ENCODE data around the gene GLCE. TPM values are rescaled to one million over a fixed set of nuclear protein-coding genes. Genes with fewer than 3 reads are reported as not detected.

Gene GLCE
- total RNA-seq, 1 experiment from 2014 or later: 30.7 TPM

GRCh38 chr15:69200832-69201745 is 40.7 kb downstream of the GLCE start:
- DNase-seq (ENCODE audit: low read depth): no peak

- DNase-seq (ENCODE audit: low read depth): no peak
Observed at GRCh38 chr15:69206079-69206478, 45.6 kb downstream of the GLCE start.

- peak; percentile 8 for DNase-seq (ENCODE audit: low read depth)
Observed at GRCh38 chr15:69209661-69210060, 49.2 kb downstream of the GLCE start.

GRCh38 chr15:69210574-69210973 is 50.1 kb downstream of the GLCE start:
- no peak for DNase-seq (ENCODE audit: low read depth)

- no peak for DNase-seq (ENCODE audit: low read depth)
Observed at GRCh38 chr15:69213786-69214185, 53.4 kb downstream of the GLCE start.

GRCh38 chr15:69215314-69216035 is 55.0 kb downstream of the GLCE start:
- DNase-seq (ENCODE audit: low read depth): no peak

- peak; percentile 34 for DNase-seq (ENCODE audit: low read depth)
Observed at GRCh38 chr15:69217381-69217780, 56.9 kb downstream of the GLCE start.

- DNase-seq (ENCODE audit: low read depth): no peak
Observed at GRCh38 chr15:69219690-69220089, 59.3 kb downstream of the GLCE start.

- no peak for DNase-seq (ENCODE audit: low read depth)
Observed at GRCh38 chr15:69222002-69222474, 61.6 kb downstream of the GLCE start.

- DNase-seq (ENCODE audit: low read depth): no peak
Observed at GRCh38 chr15:69223083-69223813, 62.8 kb downstream of the GLCE start.

- no peak for DNase-seq (ENCODE audit: low read depth)
Observed at GRCh38 chr15:69224383-69224782, 63.9 kb downstream of the GLCE start.

GRCh38 chr15:69225355-69226022 is 65.1 kb downstream of the GLCE start:
- DNase-seq (ENCODE audit: low read depth): peak; percentile 39

GRCh38 chr15:69226023-69226355 is 65.6 kb downstream of the GLCE start:
- no peak for DNase-seq (ENCODE audit: low read depth)

- peak; percentile 45 for DNase-seq (ENCODE audit: low read depth)
Observed at GRCh38 chr15:69232144-69232543, 71.7 kb downstream of the GLCE start.

GRCh38 chr15:69232765-69233164 is 72.3 kb downstream of the GLCE start:
- no peak for DNase-seq (ENCODE audit: low read depth)

- DNase-seq (ENCODE audit: low read depth): no peak
Observed at GRCh38 chr15:69234676-69235075, 74.2 kb downstream of the GLCE start.

- DNase-seq (ENCODE audit: low read depth): no peak
Observed at GRCh38 chr15:69236505-69236904, 76.1 kb downstream of the GLCE start.

GRCh38 chr15:69237718-69238117 is 77.3 kb downstream of the GLCE start:
- DNase-seq (ENCODE audit: low read depth): no peak

GRCh38 chr15:69244798-69245197 is 84.4 kb downstream of the GLCE start:
- DNase-seq (ENCODE audit: low read depth): no peak

GRCh38 chr15:69253156-69253555 is 92.7 kb downstream of the GLCE start:
- DNase-seq (ENCODE audit: low read depth): peak; percentile 91

- peak; percentile 41 for DNase-seq (ENCODE audit: low read depth)
Observed at GRCh38 chr15:69265347-69265955, 105.0 kb downstream of the GLCE start.

All from LHCN-M2 (cell line).